Osteocyte (in vitro differentiated cells): ENCODE results near the gene OR2V2. TPM values are rescaled to one million over a fixed set of nuclear protein-coding genes. Genes with fewer than 3 reads are reported as not detected.
A peak's percentile ranks its signal among the peaks of the same experiment; 100 is the strongest.
"Not testable (repeated sequence)": the region's sequence is repeated elsewhere in the genome, so short reads cannot be mapped to it uniquely, and the experiment has no call there.

ENCODE experiments used
- DNase-seq: peaks from one replicate; pipeline ENCODE4 v3.0.0; 2021; ENCODE audit warnings: mixed read lengths; ENCODE audit not compliant: unreplicated experiment; ENCODE audit errors: extremely low spot score
- H3K27ac Mint-ChIP-seq: one replicate; pipeline ENCODE4 v1.8.0; 2021; ENCODE audit warnings: mild to moderate bottlenecking, mixed read lengths; ENCODE audit not compliant: unreplicated experiment
- H3K27me3 Mint-ChIP-seq: one replicate; pipeline ENCODE4 v1.8.0; 2021; ENCODE audit warnings: mixed read lengths; ENCODE audit not compliant: unreplicated experiment
- H3K36me3 Mint-ChIP-seq: one replicate; pipeline ENCODE4 v1.8.0; 2021; ENCODE audit warnings: mixed read lengths; ENCODE audit not compliant: unreplicated experiment
- H3K4me1 Mint-ChIP-seq: one replicate; pipeline ENCODE4 v1.8.0; 2021; ENCODE audit warnings: mixed read lengths; ENCODE audit not compliant: unreplicated experiment
- H3K4me3 Mint-ChIP-seq: one replicate; pipeline ENCODE4 v1.8.0; 2021; ENCODE audit warnings: mild to moderate bottlenecking, moderate library complexity, mixed read lengths; ENCODE audit not compliant: unreplicated experiment
- H3K9me3 Mint-ChIP-seq: one replicate; pipeline ENCODE4 v1.8.0; 2021; ENCODE audit warnings: mixed read lengths; ENCODE audit not compliant: unreplicated experiment
- total RNA-seq: library from RNA; stranded (reverse); gene quantifications from 2 replicates; pipeline ENCODE4 v1.2.1, GENCODE V29; 2021
- TF ChIP-seq, protein P1 (sequence below): fragments of 200-600 bp; sonication (generic); IDR thresholded peaks from 2 replicates; pipeline ENCODE4 v1.5.0; 2021; ENCODE audit warnings: antibody characterized with exemption, mild to moderate bottlenecking, moderate library complexity

OR2V2 gene
- total RNA-seq, 1 donor from 2014 or later, result not detected

DNA sequence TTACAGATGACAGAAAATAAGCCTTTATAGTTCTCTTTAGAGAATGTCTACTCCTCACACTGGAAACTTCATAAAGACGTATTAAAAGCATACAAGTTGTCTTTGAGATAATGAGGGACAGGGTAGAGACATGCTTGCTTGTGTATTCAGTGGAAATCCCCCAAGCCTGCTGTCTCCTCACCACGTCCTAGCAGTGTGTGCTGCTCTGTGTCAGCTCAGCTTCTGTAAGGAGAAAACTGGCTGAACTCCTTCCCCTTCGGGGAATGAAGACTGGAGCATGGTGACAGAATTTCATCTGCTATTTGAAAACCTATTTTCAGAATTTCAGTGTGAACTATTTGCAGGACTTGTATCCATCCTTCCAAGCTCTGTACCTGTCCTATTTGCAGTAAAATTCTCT lies 9.4 kb downstream of the OR2V2 start:
- DNase-seq, result no peak
- H3K4me1 Mint-ChIP-seq, result peaks cover 8% of the 10 kb centered on the region
- H3K36me3 Mint-ChIP-seq, result no peaks in the 10 kb centered on the region
- H3K4me3 Mint-ChIP-seq, result no peak overlapping the region
- H3K27ac Mint-ChIP-seq, result no peak overlapping the region
- H3K27me3 Mint-ChIP-seq, result peaks cover 29% of the 10 kb centered on the region
- peaks cover 5% of the 10 kb centered on the region for H3K9me3 Mint-ChIP-seq
- TF ChIP-seq, protein P1, sequence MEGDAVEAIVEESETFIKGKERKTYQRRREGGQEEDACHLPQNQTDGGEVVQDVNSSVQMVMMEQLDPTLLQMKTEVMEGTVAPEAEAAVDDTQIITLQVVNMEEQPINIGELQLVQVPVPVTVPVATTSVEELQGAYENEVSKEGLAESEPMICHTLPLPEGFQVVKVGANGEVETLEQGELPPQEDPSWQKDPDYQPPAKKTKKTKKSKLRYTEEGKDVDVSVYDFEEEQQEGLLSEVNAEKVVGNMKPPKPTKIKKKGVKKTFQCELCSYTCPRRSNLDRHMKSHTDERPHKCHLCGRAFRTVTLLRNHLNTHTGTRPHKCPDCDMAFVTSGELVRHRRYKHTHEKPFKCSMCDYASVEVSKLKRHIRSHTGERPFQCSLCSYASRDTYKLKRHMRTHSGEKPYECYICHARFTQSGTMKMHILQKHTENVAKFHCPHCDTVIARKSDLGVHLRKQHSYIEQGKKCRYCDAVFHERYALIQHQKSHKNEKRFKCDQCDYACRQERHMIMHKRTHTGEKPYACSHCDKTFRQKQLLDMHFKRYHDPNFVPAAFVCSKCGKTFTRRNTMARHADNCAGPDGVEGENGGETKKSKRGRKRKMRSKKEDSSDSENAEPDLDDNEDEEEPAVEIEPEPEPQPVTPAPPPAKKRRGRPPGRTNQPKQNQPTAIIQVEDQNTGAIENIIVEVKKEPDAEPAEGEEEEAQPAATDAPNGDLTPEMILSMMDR, result no peak

DNA sequence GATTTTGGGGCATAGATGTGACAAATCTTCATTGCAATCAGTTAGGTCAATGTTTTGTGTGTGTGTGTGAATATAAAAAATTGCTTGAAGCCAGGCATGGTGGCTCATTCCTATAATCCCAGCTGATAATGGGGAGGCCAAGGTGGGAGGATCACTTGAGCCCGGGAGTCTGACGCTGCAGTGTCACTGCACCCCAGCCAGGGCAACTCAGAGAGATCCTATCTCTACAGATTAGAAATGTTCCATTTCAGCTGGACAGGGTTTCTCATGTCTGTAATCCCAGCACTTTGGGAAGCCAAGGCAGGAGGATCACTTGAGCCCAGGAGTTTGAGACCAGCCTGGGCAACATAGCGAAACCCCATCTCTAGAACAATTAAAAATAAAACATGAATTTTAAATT lies 11.5 kb downstream of the OR2V2 start:
- no peaks in the 10 kb centered on the region for H3K9me3 Mint-ChIP-seq
- no peaks in the 10 kb centered on the region for H3K36me3 Mint-ChIP-seq
- H3K27ac Mint-ChIP-seq, result no peak overlapping the region
- no peak overlapping the region for H3K4me3 Mint-ChIP-seq
- H3K4me1 Mint-ChIP-seq, result peaks cover 10% of the 10 kb centered on the region
- DNase-seq, result no peak
- TF ChIP-seq, protein P1, result no peak
- H3K27me3 Mint-ChIP-seq, result peaks cover 27% of the 10 kb centered on the region

DNA sequence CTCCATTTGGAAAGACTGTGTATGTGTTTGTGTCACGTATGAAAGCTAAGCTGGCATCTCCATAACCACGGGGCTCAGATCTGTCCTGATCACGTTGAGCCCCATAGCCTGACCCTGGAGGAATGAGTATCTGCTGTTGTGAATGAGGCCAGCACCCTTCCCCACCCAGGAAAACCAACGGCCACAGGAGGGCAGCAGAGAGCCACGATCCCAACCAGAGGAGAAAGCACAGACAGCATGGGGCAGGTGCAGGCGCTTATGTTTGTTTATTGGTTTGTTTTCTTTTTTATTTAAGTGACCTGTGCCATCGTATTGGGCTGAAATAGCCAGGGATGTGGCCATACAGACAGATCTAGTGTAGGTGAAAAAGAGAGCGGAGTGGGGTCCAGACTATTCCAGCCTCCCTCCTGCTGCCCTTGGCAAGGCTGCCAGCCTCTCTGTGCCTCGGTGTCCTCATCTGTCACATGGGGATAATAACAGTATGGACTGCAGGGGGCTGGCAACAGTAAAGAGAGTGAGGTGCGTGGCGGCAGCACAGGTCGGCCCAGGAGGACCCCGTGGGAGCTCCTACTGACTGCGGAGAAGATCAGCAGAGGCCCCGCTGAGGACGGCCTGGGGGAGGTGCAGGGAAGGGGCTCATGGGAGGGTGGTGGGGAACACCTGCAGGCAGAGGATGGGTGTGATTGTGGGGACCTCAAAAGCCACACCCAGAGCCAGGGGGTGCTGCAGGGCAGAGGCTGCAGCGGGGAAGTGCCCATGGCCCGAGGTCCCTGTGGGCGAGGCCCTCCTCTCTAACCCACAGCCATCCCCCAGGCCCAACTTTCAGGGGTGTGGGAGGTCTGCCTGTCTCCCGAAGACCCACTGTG lies 12.1 kb downstream of the OR2V2 start:
- Mint-ChIP-seq H3K4me3 (peak overlapping the region; percentile 71), H3K36me3 (no peaks in the 10 kb centered on the region), H3K27ac (peak overlapping the region; percentile 93), H3K4me1 (peaks cover 10% of the 10 kb centered on the region), H3K9me3 (no peaks in the 10 kb centered on the region), H3K27me3 (peaks cover 28% of the 10 kb centered on the region)
- DNase-seq, result peak; percentile 95
- TF ChIP-seq, protein P1, result peak; percentile 91

DNA sequence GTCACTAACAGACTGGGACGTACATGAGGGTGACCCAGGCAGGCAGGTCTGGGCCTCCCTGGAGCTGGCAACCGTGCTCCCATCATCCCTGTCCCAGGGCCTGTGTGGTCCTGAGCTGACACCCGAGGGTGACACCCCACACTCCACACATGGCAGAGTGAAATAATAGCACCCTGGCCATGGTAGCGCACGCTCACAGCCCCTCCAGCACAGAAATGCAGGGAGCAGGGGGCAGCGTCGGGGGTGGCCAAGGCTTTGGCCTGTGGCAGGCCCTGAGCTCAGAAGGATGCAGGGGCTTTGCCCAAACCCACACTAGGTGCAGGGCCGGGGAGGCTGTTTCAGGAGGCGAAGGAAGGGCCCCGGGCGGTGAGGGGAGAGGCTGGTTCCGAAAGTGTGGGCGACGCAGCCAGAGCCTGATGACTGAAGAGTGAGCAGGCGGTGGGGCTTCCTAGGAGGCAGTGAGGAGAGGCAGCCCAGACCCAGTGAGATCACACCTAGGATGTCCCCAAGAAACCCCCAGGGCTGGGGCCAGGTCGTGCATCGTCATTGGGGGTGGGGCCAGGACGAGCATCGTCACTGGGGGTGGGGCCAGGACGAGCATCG lies 12.9 kb downstream of the OR2V2 start:
- no peak for DNase-seq
- Mint-ChIP-seq H3K27me3 (peaks cover 31% of the 10 kb centered on the region), H3K4me3 (peak overlapping the region; percentile 63)

DNA sequence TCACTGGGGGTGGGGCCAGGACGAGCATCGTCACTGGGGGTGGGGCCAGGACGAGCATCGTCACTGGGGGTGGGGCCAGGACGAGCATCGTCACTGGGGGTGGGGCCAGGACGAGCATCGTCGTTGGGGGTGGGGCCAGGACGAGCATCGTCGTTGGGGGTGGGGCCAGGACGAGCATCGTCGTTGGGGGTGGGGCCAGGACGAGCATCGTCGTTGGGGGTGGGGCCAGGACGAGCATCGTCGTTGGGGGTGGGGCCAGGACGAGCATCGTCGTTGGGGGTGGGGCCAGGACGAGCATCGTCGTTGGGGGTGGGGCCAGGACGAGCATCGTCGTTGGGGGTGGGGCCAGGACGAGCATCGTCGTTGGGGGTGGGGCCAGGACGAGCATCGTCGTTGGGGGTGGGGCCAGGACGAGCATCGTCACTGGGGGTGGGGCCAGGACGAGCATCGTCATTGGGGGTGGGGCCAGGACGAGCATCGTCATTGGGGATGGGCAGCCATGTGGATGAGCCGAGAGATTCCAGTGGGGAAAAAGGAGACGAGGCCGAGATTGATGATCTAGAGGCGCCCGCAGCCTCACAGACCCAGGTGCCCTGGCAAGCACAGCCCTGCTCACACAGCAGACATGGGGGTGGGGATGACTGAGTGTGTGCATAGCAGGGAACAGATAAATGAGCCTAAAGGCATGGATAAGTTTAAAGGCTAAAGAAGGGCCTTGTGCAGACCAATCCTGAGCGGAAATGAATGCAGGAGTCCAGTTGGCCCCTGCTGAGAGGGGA lies 13.6 kb downstream of the OR2V2 start:
- Mint-ChIP-seq H3K4me3 (peak overlapping the region; percentile 68), H3K4me1 (peaks cover 10% of the 10 kb centered on the region), H3K27me3 (peaks cover 34% of the 10 kb centered on the region), H3K27ac (peak overlapping the region; percentile 93)
- not testable (repeated sequence) for H3K9me3 Mint-ChIP-seq, DNase-seq, H3K36me3 Mint-ChIP-seq

More for the DNA sequence above, 12.9 kb downstream of the OR2V2 start:
- Mint-ChIP-seq H3K9me3 (no peaks in the 10 kb centered on the region), H3K36me3 (no peaks in the 10 kb centered on the region), H3K27ac (peak overlapping the region; percentile 84), H3K4me1 (peaks cover 10% of the 10 kb centered on the region)
- TF ChIP-seq, protein P1, result no peak
